AG20443 (cell line): ENCODE data around the gene RAP2C.
A peak's percentile ranks its signal among the peaks of the same experiment; 100 is the strongest.

Experiments used
- DNase-seq: peaks from one replicate; pipeline ENCODE4 v3.0.0; 2012; ENCODE audit warnings: low spot score, mixed read lengths

RAP2C gene

DNA sequence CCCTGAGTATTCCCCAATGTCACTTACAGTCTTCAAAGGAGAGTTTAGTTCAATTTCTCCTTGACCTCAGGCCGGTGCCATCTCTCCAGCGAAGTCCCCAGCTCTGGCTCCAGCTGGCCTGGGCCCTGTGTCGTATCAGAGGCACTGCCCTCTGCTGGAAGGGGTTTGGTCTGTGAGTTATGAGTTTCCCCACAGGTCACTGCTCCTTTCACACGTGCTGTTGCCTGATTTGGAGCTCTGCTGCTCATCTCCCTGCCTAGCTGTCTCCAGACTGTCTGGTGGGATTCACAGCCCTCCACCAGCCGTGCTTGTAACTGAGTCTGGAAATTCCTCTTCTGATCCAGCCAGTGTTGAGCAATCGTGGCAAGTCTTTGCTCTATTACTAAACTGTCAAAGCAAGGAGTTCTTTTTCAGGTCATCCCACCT lies at the start of gene RAP2C:
Gene RAP2C (minus strand): TSS at position 105 of the 426 bp plus-strand sequence. CDS start 2,179 bp downstream, outside the sequence.
- peak; percentile 74 for DNase-seq

DNA sequence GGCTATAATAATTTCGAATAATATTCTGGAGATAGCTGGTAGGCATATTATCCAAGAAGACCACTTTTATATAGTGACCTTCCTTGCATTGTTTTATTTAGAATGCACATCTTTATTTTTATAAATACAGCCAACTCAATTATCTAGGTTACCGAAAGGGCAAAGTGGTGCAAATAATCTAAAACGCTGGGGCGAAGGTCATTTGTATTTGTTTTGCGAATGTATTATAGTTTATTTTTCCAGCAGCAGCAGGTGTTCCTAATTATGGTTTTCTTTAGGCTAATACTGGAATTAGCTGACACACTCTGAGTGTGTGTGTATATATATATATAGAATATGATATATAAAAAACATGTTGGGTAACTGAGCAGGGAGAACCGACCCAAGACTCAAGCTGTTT lies 48.1 kb upstream of the RAP2C start:
- DNase-seq: no peak

DNA sequence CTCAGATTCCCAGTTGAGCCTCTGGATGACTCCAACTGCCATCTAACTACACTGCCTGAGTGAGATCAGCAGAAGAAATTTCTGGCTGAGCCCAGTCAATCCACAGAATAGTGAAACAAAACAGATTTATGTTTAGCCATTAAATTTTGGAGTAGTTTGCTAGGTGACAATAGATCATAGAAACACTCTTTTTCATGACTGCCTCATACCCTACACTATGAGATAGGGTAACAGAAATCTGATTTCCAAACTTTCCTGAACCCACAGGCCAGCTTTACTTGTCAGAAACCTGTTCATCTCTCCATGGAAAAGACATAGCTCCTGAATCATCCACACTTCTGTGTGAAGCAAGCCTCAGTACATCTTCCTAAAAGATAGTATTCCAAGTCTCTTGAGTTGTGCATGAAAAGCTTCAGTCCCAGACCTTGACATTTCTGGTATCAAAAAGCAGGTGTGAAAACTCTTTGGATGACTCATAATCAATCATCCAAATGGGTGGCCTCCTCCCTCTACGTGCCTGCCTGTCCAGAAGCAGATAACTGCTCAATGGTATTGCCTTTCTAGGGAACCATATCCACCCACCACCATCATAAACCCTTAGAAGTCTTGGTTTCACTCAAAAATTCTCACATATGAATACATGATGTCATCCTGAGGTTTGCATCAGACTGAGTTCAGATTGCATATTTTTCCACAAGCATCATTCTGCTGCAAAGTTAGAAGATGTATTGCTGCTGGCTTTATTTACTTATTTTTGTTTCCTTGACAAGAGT lies 47.5 kb upstream of the RAP2C start:
- no peak for DNase-seq

DNA sequence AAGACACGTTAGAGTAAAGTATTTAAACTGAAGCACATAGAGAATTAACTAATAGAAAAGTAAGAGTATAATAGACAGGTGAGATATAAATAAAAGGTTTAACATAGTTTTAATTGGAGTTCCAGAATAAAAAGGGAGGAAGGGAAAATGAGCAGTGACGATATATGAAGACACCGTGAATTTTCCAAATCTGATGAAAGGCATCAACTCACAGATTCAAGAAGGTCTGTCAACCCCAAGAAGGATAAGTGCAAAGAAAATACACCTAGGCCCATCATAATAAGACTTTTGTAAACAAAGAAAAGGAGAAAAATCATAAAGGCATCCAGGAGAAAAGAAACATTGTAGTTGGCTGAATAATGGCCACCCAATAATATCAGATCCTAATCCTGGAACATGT lies 43.9 kb upstream of the RAP2C start:
- DNase-seq: no peak

DNA sequence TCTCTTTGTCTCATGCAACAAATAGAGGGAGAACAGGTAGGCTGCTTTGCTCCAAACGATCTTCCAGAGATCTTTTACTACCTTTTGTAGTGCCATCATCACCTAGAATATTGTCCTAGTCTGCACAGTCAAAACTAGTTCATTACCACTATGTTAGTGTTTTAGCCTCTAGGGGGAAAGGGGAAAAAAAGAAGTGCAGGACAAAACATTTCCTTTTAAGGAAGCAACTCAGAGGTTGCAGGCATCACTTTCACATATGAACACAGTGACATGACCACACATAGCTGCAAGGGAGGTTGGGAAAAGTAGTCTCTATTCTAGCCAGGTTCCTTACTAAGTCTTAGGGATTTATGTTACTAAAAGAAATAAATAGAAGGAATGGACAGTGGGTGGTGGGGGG lies 39.3 kb upstream of the RAP2C start:
- no peak for DNase-seq

DNA sequence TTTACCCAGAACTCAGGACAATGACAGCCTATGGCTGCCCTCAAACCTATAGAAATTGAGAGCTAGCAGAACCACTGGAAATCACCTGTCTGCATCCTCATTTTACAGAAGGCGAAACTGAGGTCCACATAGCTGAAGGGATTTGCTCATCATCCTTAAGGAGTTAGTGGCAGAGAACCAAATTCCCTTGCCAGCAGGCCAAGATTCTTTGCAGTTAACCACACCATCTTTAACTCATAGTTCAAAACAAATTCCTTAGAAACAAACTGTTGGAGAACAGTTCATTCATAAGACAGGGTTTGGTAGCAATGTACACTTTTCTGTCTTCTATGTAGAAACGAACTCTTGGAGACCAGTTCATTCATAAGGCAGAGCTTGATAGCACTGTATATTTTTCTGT lies 37.9 kb upstream of the RAP2C start:
- peak; percentile 49 for DNase-seq

DNA sequence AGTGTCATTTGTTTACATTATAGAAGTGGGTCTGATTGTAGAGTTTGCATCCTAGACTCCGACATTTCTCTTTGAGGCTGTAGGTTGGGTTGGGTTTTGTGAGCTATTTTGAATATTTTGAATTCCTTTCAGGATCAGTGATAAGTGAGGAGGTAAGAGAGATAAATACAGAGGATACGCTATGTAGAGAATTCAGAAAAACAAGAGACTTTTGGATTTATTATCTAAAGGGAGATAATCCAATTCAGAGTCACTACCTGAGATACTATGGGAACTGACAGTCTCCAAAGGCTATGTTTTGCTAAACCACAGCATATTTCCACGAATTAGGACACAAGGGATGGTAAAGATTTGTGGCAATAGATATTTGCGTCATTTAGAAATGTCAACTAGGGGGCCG lies 16.9 kb upstream of the RAP2C start:
- no peak for DNase-seq

DNA sequence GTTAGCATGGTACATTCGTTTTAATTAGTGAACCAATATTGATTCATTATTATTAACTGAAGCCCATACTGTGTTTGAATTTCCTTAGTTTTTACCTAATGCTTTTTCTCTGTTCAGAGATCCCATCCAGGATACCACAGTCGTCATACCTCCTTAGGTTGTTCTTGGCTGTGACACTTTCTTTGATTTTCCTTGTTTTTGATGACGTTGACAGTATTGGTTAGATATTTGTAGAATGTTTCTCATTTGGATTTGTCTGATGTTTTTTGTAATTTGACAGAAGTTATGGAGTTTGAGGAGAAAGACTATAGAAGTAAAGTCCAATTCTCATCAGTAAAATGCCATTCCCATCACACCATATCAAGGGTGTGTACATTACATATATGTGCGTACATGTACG lies 16.2 kb upstream of the RAP2C start:
- no peak for DNase-seq

DNA sequence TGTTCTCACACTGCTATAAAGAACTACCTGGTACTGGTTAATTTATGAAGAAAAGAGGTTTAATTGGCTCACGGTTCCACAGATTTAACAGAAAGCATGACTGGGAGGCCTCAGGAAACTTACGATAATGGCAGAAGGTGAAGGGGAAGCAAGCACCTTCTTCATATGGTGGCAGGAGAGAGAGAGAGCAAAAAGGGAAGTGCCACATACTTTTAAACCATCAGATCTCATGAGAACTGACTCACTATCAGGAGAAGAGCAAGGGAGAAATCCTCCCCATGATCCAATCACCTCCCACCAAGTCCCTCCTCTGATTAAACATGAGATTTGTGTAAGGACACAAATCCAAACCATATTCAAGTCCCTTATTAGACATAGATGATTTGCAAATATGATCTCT lies 12.3 kb upstream of the RAP2C start:
- no peak for DNase-seq

DNA sequence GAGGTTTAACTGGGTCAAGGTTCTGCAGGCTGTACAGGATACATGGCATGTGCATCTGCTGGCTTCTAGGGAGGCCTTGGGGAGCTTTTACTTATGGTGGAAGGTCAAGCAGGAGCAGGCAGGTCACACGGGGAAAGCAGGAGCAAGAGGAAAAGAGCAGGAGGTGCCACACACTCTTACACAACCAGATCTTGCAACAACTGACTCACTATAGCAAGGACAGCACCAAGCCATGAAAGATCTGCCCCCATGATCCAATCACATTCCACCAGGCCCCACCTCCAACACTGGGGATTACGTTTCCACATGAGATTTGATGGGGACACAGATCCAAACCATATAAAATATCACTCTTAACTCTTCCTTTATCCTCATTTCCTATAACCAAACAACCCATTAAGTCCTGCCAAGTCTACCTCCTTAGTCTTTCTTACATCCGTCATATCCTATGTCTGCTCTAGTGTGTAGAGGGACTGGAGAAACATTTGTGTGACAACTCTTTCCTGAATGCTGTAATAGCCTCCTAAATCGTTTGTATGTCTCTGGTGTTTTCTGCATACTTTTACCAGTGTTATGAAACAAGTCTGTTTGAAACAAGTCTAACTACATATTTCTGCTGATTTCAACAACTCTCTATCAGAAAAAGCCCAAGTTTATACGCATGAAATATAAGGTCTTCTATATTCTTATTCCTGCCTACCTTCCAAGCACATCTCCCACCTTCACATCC lies 8.3 kb upstream of the RAP2C start:
- peak; percentile 12 for DNase-seq

DNA sequence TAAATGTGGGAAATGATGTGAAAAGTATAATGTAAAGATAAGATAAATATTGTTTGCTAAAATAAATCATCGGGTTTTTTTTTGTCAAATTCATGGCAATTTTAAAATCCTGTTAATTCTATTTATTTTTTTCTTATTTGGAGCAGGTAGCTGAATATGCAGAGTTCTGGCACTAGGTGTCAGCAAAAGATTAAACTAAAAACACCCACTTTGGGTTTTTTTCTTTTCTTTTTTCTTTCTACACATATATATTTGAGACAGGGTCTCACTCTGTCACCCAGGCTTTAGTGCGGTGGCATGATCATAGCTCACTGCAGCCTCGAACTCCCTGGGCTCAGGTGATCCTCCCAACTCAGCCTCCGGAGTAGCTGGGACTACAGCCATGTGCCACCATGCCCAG lies 6.9 kb upstream of the RAP2C start:
- no peak for DNase-seq

DNA sequence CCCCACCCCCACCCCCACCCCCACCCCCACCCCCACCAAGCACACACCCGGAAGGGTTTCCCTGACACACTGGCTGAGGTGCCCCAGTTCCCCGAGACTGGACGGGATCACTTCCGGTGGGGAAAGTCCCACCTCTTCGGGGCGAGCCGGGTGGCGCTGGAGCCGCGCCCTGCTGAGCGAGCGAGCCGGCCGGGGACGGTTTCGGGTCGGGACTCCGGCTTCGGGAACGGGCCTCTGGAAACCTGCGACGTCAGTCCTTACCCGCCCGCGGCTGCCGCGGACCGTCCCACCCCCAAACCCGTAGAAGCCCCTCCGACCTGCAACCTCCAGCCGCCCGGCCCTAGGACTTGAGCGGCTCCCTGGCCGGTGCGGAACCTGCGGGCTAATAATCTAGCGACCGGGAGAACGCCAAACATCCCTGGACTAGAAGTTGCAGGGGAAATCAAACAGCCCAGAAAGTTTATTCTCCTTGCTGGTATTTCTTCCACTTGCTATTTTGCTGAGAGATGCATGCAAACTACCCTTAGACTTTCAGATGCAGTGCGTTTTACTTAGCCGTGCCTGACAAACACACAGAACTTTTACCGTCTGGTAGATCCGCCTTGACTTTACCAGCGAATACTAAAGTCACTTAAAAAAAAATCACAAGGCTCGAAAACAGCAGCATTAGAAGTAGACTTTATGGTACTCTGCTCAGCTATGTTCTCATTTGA lies 991 bp downstream of the RAP2C start:
- DNase-seq: peak; percentile 91

DNA sequence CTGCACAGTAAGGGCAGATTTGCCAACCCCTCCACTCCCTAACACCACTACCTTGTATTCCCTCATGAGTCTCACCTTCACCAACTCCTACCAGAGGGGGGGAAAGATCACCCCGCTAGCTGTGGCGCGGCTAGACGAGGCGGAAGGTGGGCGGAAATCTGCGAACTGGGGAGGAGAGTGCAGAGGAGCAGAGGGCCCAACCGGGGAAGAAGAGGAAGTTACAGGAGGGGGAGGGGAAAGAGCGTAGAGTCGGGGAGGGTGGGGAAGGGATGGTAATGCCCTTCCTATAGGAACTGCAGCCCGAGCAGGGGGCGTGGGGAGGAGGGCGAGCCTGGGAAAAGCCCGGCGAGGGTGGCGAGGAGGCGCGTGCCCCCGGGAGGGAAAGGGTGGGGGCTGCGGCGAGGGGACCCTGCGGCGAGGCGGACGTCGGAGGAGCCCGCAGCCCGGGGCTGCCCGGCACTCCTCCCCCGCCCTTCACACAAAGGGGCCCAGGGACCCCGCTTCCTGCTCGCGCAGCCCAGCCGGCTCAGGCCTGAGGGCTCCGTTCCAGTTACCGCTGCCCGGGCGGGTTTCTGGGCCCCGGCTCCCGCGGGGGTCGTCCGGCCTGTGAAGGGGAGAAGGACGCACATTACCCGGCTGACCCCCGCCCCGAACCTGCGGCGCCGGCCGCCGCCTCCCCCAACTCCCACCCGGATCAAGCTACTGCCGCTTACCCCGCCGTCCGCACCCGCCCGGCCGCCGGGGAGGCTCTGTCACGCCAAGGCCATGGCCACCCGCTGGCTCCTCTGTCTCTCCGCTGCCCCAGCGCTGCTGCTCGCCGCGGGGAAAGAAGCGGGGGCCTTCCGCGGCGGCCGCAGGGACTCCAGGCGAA lies 1.8 kb downstream of the RAP2C start:
- peak; percentile 69 for DNase-seq

DNA sequence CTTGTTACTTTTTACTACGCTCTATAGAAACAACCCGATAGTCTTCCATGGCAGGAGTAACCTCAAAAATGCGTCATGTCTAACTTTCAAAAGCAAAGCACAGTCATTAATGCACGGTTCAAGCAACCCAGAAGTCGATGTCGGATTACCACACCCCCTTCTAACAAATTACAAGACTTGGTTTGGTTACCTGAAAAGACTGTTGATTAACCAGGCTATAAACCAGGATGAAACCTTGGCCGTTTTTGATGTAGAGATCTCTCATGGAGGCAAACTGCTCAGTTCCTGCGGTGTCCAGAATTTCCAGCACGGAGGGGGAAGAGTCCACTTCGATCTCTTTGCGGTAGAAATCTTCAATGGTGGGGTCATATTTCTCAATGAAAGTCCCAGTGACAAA lies 2.4 kb downstream of the RAP2C start:
- no peak for DNase-seq

DNA sequence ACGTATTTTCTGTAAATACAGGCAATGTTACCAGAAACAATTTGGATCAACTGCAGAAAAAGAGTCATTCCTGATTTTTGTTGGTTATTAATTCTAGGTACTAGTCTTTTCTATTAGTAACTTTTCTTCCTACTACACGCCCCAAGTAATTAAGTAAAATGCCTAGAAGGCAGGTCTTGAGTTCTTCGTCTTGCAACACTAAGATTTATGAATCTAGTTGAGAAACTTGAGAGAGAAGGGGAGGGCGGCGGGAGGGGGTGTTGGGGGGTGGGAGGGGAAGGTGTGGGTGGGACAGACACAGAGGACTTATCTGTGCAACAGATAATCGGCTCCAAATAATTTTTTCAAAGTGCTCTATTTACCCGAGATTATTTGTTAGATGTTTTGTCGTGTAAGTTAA lies 3.0 kb downstream of the RAP2C start:
- no peak for DNase-seq

DNA sequence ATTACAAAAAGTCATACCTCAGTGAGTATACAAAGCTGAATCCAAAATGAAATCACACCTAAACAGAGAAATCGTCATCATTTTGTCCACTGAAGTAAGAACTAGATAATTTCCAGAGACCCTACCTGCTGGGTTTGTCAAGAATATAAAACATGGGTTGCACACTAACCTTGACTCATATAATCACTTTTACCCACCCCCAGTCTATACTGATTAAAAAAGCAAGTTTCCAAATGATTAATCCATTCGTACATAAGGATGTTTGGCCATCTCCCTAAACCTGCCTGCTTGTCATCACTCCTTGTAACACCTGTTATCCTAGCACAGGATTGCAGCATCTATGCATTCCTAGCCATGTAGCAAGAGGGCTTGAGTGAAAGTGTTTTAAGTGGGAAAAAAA lies 4.7 kb downstream of the RAP2C start:
- no peak for DNase-seq

DNA sequence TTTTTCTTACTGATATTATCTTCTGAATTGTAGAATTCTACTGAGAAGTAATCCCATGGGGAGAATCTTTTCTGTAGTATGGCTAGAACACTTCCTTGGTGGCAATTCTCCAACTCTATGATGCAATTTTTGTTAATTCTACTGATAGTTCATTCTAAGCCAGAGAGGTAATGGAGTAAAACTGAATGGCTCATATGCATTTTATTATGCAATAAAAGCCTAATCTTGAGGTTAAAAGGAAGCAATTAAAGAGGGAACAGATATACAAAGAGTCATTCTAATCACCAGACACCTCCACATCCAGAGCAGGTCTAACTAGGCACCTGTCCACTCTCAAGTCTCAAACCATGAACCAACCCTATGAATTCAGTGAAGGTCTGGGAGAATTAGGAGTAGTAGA lies 9.7 kb downstream of the RAP2C start:
- no peak for DNase-seq

DNA sequence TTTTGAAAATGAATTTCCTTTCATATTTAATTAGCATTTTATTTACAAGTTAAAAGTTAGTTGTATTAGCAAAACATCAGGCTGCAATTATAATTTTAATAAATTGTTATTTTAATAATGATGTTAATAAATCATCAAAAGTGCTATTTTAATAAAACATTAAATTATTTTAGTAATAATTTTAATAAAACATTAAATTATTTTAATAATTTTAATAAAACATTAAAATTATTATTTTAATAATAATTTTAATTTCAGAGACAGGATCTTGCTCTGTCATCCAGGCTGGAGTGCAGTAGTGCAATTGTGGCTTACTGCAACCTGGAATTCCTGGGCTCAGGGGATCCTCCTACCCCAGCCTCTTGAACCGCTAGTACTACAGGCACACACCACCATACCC lies 10.8 kb downstream of the RAP2C start:
- no peak for DNase-seq

DNA sequence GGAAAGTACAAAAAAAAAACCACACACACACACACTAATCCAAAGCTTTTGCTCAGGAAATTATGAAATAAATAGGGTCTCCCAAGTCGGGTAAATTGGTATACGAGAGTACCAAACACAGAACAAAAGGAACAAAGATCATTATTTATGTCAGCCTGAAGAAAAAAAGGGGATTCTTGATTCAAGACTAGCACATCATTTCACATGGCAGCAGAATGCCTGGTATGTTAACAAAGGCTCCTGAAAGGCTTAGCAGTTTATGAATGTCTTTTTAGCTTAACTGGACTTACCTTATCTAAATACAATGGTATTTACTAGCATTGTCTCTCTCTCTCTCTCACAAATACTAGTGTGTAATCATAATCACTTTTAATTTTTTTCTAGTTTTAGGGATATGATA lies 11.3 kb downstream of the RAP2C start:
- no peak for DNase-seq

DNA sequence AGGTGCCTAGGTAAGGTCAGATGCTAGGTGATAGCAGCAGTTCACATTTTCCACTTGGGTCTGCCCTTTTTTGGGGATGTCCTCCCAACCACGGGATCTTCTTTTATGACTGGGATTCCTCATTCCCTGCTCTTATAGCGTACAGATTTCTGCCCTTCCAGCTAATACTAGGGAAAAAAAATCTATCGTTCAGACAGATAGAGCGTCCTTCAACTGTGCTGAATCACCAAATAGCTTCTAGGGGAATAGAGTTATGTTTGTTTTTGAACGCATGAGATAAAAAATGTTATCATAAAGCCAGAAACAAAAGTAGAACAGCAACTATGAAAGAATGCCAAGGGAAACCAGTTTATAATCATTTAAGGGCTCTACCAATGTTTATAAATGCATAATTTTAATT lies 13.0 kb downstream of the RAP2C start:
- no peak for DNase-seq

DNA sequence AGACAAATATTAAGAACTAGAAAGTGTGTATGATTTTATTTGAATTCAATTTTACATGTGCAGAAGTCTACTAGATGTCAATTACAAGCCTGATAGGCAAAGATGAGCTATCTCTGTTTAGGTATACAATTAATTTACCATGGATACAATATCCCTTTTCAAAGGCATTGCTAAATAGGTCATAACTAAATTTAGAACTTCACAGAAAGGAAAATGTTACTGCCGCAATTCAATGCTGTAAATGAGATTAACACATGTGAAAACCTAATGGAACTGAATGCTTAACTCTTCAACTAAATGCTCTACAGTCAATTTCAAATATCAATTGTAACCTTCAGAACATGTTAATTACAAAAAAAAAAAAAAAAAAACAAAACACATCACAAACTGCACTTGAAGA lies 14.6 kb downstream of the RAP2C start:
- no peak for DNase-seq

DNA sequence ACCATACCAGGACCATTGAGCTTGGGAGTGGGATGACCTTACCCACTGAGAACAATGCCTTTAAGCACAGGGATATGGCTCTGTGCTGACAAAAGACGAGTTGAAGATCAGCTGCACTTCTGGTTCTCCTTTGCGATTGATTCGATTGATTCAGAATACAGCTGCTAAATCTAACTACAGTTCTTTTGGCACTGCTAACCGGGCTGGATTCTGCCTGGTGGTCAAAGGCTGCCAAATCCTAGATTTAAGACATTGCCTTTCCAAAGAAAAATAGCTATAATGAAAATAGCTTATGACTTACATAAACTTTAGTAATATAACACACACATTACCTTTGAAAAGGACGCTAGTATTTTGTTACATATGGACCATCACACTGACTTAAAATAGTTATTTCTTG lies 18.3 kb downstream of the RAP2C start:
- DNase-seq: no peak
